Naive thymus-derived CD4-positive, alpha-beta T cell (primary cell): ENCODE results near the gene RFTN2. TPM values are rescaled to one million over a fixed set of nuclear protein-coding genes. Genes with fewer than 3 reads are reported as not detected.
A peak's percentile ranks its signal among the peaks of the same experiment; 100 is the strongest.

Experiments used
- ATAC-seq: fragments of 150-1000 bp; cut with Tn5 transposase; 2 replicates; pipeline ENCODE4 v1.10.0; 2021; ENCODE audit warnings: mild to moderate bottlenecking, moderate library complexity
- CTCF ChIA-PET: fragments of 350-600 bp; sonication (Branson Sonifier 250); formaldehyde crosslinking; loops from one replicate; lab custom pipeline; 2021; ENCODE audit warnings: antibody characterized with exemption; lab: Charles Lee
- POLR2A ChIA-PET: fragments of 350-600 bp; sonication (Branson Sonifier 250); formaldehyde crosslinking; loops from one replicate; lab custom pipeline; 2021; ENCODE audit warnings: antibody characterized with exemption, inconsistent platforms; lab: Charles Lee
- DNase-seq, 9 donors: peaks; one replicate each; pipeline versions ENCODE4 v3.0.0 to v3.0.0-alpha.2; 2020 to 2022; ENCODE audit warnings: mixed read lengths in 1 of 9
- H3K27ac ChIP-seq: one replicate; pipeline ENCODE4 v1.7.0; 2013; ENCODE audit warnings: mild to moderate bottlenecking, low read depth, low read length, moderate library complexity
- H3K27me3 ChIP-seq, 2 donors: one replicate each; pipeline ENCODE4 v1.7.0; 2013; ENCODE audit warnings: low read length in 2 of 2, mild to moderate bottlenecking in 2 of 2, moderate library complexity in 2 of 2; ENCODE audit not compliant: control insufficient read depth in 2 of 2, insufficient read depth in 2 of 2
- H3K36me3 ChIP-seq, 3 experiments: 1 replicate in 2 of 3; 2 replicates in 1 of 3; pipeline ENCODE4 v1.7.0; 2013; ENCODE audit warnings: low read length in 3 of 3, mild to moderate bottlenecking in 3 of 3, moderate library complexity in 1 of 3; ENCODE audit not compliant: insufficient read depth in 3 of 3, control insufficient read depth in 2 of 3
- H3K4me1 ChIP-seq, 2 donors: one replicate each; pipeline ENCODE4 v1.7.0; 2013; ENCODE audit warnings: low read length in 2 of 2, mild to moderate bottlenecking in 2 of 2, moderate library complexity in 1 of 2; ENCODE audit not compliant: control insufficient read depth in 2 of 2, insufficient read depth in 2 of 2
- H3K4me3 ChIP-seq: 2 replicates; pipeline ENCODE4 v1.7.0; 2013; ENCODE audit warnings: mild to moderate bottlenecking, low read length
- H3K9me3 ChIP-seq, 3 experiments: 1 replicate in 2 of 3; 2 replicates in 1 of 3; pipeline ENCODE4 v1.7.0; 2013; ENCODE audit warnings: low read length in 3 of 3; ENCODE audit not compliant: control insufficient read depth in 2 of 3
- H3K27ac Mint-ChIP-seq, 9 donors: one replicate each; pipeline ENCODE4 v1.8.0; 2020 to 2022; ENCODE audit warnings: mixed read lengths in 9 of 9, mild to moderate bottlenecking in 8 of 9, moderate library complexity in 5 of 9, inconsistent platforms in 2 of 9
- H3K27me3 Mint-ChIP-seq, 5 donors: one replicate each; pipeline ENCODE4 v1.8.0; 2021 to 2022; ENCODE audit warnings: mixed read lengths in 5 of 5, mild to moderate bottlenecking in 1 of 5
- H3K36me3 Mint-ChIP-seq, 5 donors: one replicate each; pipeline ENCODE4 v1.8.0; 2020 to 2022; ENCODE audit warnings: mixed read lengths in 5 of 5, mild to moderate bottlenecking in 3 of 5, inconsistent platforms in 1 of 5
- H3K4me1 Mint-ChIP-seq, 7 donors: one replicate each; pipeline ENCODE4 v1.8.0; 2020 to 2022; ENCODE audit warnings: mixed read lengths in 7 of 7, mild to moderate bottlenecking in 3 of 7, inconsistent platforms in 1 of 7
- H3K4me3 Mint-ChIP-seq, 10 donors: one replicate each; pipeline ENCODE4 v1.8.0; 2020 to 2022; ENCODE audit warnings: mild to moderate bottlenecking in 10 of 10, mixed read lengths in 10 of 10, moderate library complexity in 6 of 10, inconsistent platforms in 2 of 10
- H3K9me3 Mint-ChIP-seq, 11 donors: one replicate each; pipeline ENCODE4 v1.8.0; 2020 to 2022; ENCODE audit warnings: mixed read lengths in 11 of 11, mild to moderate bottlenecking in 4 of 11, inconsistent platforms in 1 of 11, moderate library complexity in 1 of 11
- intact Hi-C, 2 donors: fragments of 100-400 bp; cut with micrococcal nuclease; formaldehyde crosslinking; loops; one replicate each; pipeline ENCODE4 v1.15.1; 2023
- polyA plus RNA-seq, 2 donors: library from polyadenylated mRNA; unstranded; fragments of 300-500 nt; fragmentation: Illumina TruSeq; gene quantifications; one replicate each; pipeline ENCODE4 v1.2.3, GENCODE V29; 2021
- total RNA-seq, 6 experiments: library from RNA in 5 of 6; stranded (reverse) in 5 of 6; gene quantifications; 1 replicate in 5 of 6; 2 replicates in 1 of 6; pipeline ENCODE4 v1.2.3 and lab custom pipeline; 2021 to 2026

RFTN2 gene
- total and polyA plus RNA-seq, 7 experiments from 2014 or later = 0.12 to 0.64 (median 0.21) TPM; not detected in 4

GRCh38 chr2:197573608-197574007, 101.8 kb downstream of the RFTN2 start:
- no peaks in the 10 kb centered on the region for H3K27me3 ChIP-seq
- peaks cover 0 to 5% (median 0%) of the 10 kb centered on the region in 7 donors for H3K4me1 Mint-ChIP-seq
- intact Hi-C loops = no loop called here
- H3K4me1 ChIP-seq = no peaks in the 10 kb centered on the region
- POLR2A ChIA-PET = interaction anchor here (0.6 kb wide), 1 partner anchor 262 kb away, joined by 3 read pairs; no protein-coding TSS in a partner anchor
- peaks cover 0 to 31% (median 17%) of the 10 kb centered on the region in 11 donors for H3K9me3 Mint-ChIP-seq
- H3K27ac ChIP-seq = no peak overlapping the region
- peaks cover 8 to 29% (median 13%) of the 10 kb centered on the region in 5 donors for H3K36me3 Mint-ChIP-seq
- no peak overlapping the region for H3K27ac Mint-ChIP-seq
- no peak overlapping the region for H3K4me3 ChIP-seq
- DNase-seq = no peak
- no peak for ATAC-seq
- no peaks in the 10 kb centered on the region for H3K27me3 Mint-ChIP-seq
- no peak overlapping the region for H3K4me3 Mint-ChIP-seq
- no peaks in the 10 kb centered on the region for H3K36me3 ChIP-seq
- CTCF ChIA-PET = no interaction called here
- H3K9me3 ChIP-seq = peaks cover 0 to 9% (median 0%) of the 10 kb centered on the region in 3 experiments

DNA sequence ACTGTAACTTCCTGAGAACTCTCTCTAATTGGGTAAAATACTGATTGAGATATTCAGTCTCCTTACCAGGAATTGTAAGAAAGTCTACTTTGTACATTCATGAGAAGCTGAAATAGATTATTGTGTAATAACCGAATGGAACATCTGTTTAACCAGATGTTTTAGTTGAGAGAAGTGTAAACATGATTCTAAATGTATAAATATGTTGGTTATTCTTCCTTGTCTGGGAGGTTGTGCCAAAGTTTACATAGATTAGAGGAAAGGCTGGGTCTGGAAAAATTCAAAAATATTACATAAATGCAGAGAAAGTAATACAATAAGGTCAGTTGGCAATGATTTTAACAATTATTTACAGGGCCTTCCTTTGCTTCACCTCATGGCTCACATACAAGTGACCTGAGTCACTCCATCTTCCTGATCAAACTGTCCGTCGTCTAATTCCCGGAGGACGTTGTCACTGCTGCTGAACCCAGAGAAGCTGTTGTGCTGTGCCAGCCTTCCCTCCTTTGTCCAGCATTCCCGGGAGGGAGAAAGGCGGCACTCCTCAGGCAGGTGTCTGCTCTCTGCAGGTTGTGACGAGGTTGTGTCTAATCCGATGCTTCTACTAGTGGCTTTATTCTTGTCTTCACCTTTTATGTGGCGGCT, 103.6 kb downstream of the RFTN2 start:
- no peak for ATAC-seq
- intact Hi-C loops = no loop called here
- CTCF ChIA-PET = interaction anchor here (0.6 kb wide), 1 partner anchor 669 kb away, joined by 3 read pairs; no protein-coding TSS in a partner anchor

DNA sequence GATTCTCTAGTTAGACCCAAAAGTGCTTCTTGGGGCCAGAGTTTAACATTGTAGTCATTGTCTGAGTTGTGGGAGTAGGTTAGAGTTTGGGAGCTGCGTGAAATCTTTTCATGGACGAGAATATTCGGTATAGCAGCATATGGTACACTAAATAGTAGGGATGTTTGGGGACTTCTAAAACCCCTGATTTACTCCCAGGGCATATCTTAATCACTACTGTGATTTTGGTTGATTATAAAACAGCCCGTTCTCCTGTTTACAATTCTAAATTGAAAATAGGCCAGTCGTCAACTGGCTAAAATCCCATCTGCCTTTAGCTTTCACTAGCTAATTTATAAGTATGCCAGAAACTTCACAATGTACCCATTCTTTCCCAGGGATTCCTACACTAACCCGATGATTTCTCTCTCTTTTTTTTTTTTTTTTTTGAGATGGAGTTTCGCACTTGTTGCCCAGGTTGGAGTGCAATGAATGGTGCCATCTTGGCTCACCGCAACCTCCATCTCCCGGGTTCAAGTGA, 115.2 kb downstream of the RFTN2 start:
- ATAC-seq = no peak
- POLR2A ChIA-PET = no interaction called here

More for the DNA sequence above, 103.6 kb downstream of the RFTN2 start:
- Mint-ChIP-seq H3K4me1 (peaks cover 0 to 9% (median 0%) of the 10 kb centered on the region in 7 donors), H3K9me3 (peaks cover 0 to 31% (median 17%) of the 10 kb centered on the region in 11 donors), H3K27ac (peak overlapping the region in 1 of 9 donors; percentile 13), H3K27me3 (no peaks in the 10 kb centered on the region), H3K4me3 (no peak overlapping the region), H3K36me3 (peaks cover 8 to 31% (median 16%) of the 10 kb centered on the region in 5 donors)
- Histone ChIP-seq H3K9me3 (peaks cover 0 to 9% (median 0%) of the 10 kb centered on the region in 3 experiments), H3K27ac (no peak overlapping the region), H3K27me3 (no peaks in the 10 kb centered on the region), H3K4me3 (no peak overlapping the region), H3K4me1 (no peaks in the 10 kb centered on the region), H3K36me3 (no peaks in the 10 kb centered on the region)
- POLR2A ChIA-PET = no interaction called here
- DNase-seq = no peak

GRCh38 chr2:197559681-197560080, 115.7 kb downstream of the RFTN2 start:
- H3K9me3 Mint-ChIP-seq = peaks cover 0 to 5% (median 0%) of the 10 kb centered on the region in 11 donors
- H3K27ac Mint-ChIP-seq = peak overlapping the region in 3 of 9 donors; percentile 17 to 63 (median 18)
- H3K27me3 ChIP-seq = no peaks in the 10 kb centered on the region
- H3K36me3 Mint-ChIP-seq = peaks cover 0 to 39% (median 11%) of the 10 kb centered on the region in 5 donors
- no peak for DNase-seq
- H3K27ac ChIP-seq = no peak overlapping the region
- ChIA-PET CTCF (no interaction called here), POLR2A (no interaction called here)
- H3K4me3 Mint-ChIP-seq = no peak overlapping the region
- H3K27me3 Mint-ChIP-seq = no peaks in the 10 kb centered on the region
- no peaks in the 10 kb centered on the region for H3K36me3 ChIP-seq
- intact Hi-C loops = no loop called here
- H3K9me3 ChIP-seq = no peaks in the 10 kb centered on the region
- no peak for ATAC-seq
- peaks cover 0 to 14% (median 7%) of the 10 kb centered on the region in 7 donors for H3K4me1 Mint-ChIP-seq
- no peaks in the 10 kb centered on the region for H3K4me1 ChIP-seq
- H3K4me3 ChIP-seq = no peak overlapping the region

More for the DNA sequence above, 115.2 kb downstream of the RFTN2 start:
- no peak for DNase-seq
- Histone ChIP-seq H3K27me3 (no peaks in the 10 kb centered on the region), H3K36me3 (no peaks in the 10 kb centered on the region), H3K4me1 (no peaks in the 10 kb centered on the region), H3K4me3 (no peak overlapping the region), H3K27ac (no peak overlapping the region), H3K9me3 (no peaks in the 10 kb centered on the region)
- H3K36me3 Mint-ChIP-seq = peaks cover 0 to 38% (median 11%) of the 10 kb centered on the region in 5 donors
- H3K9me3 Mint-ChIP-seq = peaks cover 0 to 5% (median 0%) of the 10 kb centered on the region in 11 donors
- CTCF ChIA-PET = no interaction called here
- peak overlapping the region in 3 of 9 donors; percentile 17 to 66 (median 63) for H3K27ac Mint-ChIP-seq
- intact Hi-C loops = no loop called here
- no peaks in the 10 kb centered on the region for H3K27me3 Mint-ChIP-seq
- H3K4me1 Mint-ChIP-seq = peaks cover 0 to 15% (median 7%) of the 10 kb centered on the region in 7 donors
- H3K4me3 Mint-ChIP-seq = no peak overlapping the region

GRCh38 chr2:197558393-197558792, 117.0 kb downstream of the RFTN2 start:
- H3K4me1 ChIP-seq = no peaks in the 10 kb centered on the region
- peaks cover 0 to 9% (median 2%) of the 10 kb centered on the region in 3 experiments for H3K36me3 ChIP-seq
- H3K27ac ChIP-seq = no peak overlapping the region
- no peaks in the 10 kb centered on the region for H3K27me3 Mint-ChIP-seq
- H3K9me3 ChIP-seq = no peaks in the 10 kb centered on the region
- no peak overlapping the region for H3K4me3 ChIP-seq
- POLR2A ChIA-PET = no interaction called here
- DNase-seq (no peak), ATAC-seq (no peak)
- peak overlapping the region in 1 of 9 donors; percentile 54 for H3K27ac Mint-ChIP-seq
- CTCF ChIA-PET = no interaction called here
- H3K4me3 Mint-ChIP-seq = no peak overlapping the region
- no peaks in the 10 kb centered on the region for H3K27me3 ChIP-seq
- intact Hi-C loops = no loop called here
- peaks cover 0 to 29% (median 5%) of the 10 kb centered on the region in 5 donors for H3K36me3 Mint-ChIP-seq
- peaks cover 0 to 5% (median 0%) of the 10 kb centered on the region in 11 donors for H3K9me3 Mint-ChIP-seq
- peaks cover 0 to 8% (median 4%) of the 10 kb centered on the region in 7 donors for H3K4me1 Mint-ChIP-seq

- ATAC-seq (no peak), DNase-seq (no peak)
- Histone ChIP-seq H3K4me1 (no peaks in the 10 kb centered on the region), H3K27me3 (no peaks in the 10 kb centered on the region), H3K36me3 (peaks cover 2 to 9% (median 6%) of the 10 kb centered on the region in 3 experiments), H3K27ac (no peak overlapping the region), H3K4me3 (no peak overlapping the region), H3K9me3 (no peaks in the 10 kb centered on the region)
- H3K9me3 Mint-ChIP-seq = no peaks in the 10 kb centered on the region
- no peaks in the 10 kb centered on the region for H3K27me3 Mint-ChIP-seq
- peaks cover 0 to 8% (median 4%) of the 10 kb centered on the region in 7 donors for H3K4me1 Mint-ChIP-seq
- H3K36me3 Mint-ChIP-seq = peaks cover 0 to 21% (median 10%) of the 10 kb centered on the region in 5 donors
- POLR2A ChIA-PET = no interaction called here
- peak overlapping the region in 8 of 9 donors; percentile 32 to 83 (median 66) for H3K27ac Mint-ChIP-seq
- CTCF ChIA-PET = no interaction called here
- intact Hi-C loops = no loop called here
- H3K4me3 Mint-ChIP-seq = no peak overlapping the region
Observed at GRCh38 chr2:197556456-197556855, 118.9 kb downstream of the RFTN2 start.
